Ishikawa (cell line): ENCODE data around the gene C17orf50.
A peak's percentile ranks its signal among the peaks of the same experiment; 100 is the strongest.

ENCODE experiments used
- CEBPB ChIP-seq: IDR thresholded peaks from 2 replicates; pipeline ENCODE4 v1.6.1; 2012
- CREB1 ChIP-seq: IDR thresholded peaks from 2 replicates; pipeline ENCODE4 v1.6.1; 2012; ENCODE audit warnings: low read depth
- EGR1 ChIP-seq: IDR thresholded peaks from 2 replicates; pipeline ENCODE4 v1.6.1; 2012
- EP300 ChIP-seq: IDR thresholded peaks from 2 replicates; pipeline ENCODE4 v1.6.1; 2012; ENCODE audit warnings: borderline replicate concordance
- FOXM1 ChIP-seq: IDR thresholded peaks from 2 replicates; pipeline ENCODE4 v1.6.1; 2012; ENCODE audit warnings: low read depth, borderline replicate concordance
- NFIC ChIP-seq: IDR thresholded peaks from 2 replicates; pipeline ENCODE4 v1.6.1; 2012
- RAD21 ChIP-seq: IDR thresholded peaks from 2 replicates; pipeline ENCODE4 v1.6.1; 2012; ENCODE audit warnings: low read depth
- TAF1 ChIP-seq: IDR thresholded peaks from 2 replicates; pipeline ENCODE4 v1.6.1; 2012; ENCODE audit warnings: low read depth, mild to moderate bottlenecking
- TCF12 ChIP-seq: IDR thresholded peaks from 2 replicates; pipeline ENCODE4 v1.6.1; 2012; ENCODE audit warnings: low read depth
- TEAD4 ChIP-seq: IDR thresholded peaks from 2 replicates; pipeline ENCODE4 v1.6.1; 2012
- YY1 ChIP-seq: IDR thresholded peaks from 2 replicates; pipeline ENCODE4 v1.6.1; 2012; ENCODE audit warnings: low read depth
- ZBTB7A ChIP-seq: IDR thresholded peaks from 2 replicates; pipeline ENCODE4 v1.6.1; 2012; ENCODE audit warnings: low read depth
- TF ChIP-seq, protein P1 (sequence below): IDR thresholded peaks from 2 replicates; pipeline ENCODE4 v1.6.1; 2012; ENCODE audit warnings: low read depth, mild to moderate bottlenecking
- TF ChIP-seq, protein P2 (sequence below): IDR thresholded peaks from 2 replicates; pipeline ENCODE4 v1.6.1; 2012
- TF ChIP-seq, protein P3 (sequence below): IDR thresholded peaks from 2 replicates; pipeline ENCODE4 v1.6.1; 2012

The C17orf50 gene

DNA sequence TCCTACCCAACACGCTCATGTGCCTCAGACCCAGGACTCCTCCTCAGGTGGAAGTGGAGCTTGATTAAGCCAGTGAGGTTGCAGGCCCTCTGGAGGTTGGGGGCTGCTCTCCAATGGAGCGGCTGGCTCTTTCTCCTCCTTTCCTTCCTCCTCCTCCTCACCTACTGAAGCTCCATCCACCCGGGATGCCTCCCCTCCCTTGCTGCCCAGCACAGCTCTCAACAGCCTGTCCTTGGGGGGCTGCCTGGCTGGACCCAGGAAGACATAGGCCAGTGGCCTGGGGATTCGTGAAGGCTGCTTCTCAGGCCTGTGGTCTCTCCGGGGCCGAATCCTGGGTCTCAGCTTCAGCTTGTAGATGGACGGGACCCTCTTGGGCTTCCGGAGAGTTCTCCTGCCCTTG is 15.9 kb upstream of the C17orf50 start:
- no peak for TF ChIP-seq TAF1
- TF ChIP-seq, protein P1, sequence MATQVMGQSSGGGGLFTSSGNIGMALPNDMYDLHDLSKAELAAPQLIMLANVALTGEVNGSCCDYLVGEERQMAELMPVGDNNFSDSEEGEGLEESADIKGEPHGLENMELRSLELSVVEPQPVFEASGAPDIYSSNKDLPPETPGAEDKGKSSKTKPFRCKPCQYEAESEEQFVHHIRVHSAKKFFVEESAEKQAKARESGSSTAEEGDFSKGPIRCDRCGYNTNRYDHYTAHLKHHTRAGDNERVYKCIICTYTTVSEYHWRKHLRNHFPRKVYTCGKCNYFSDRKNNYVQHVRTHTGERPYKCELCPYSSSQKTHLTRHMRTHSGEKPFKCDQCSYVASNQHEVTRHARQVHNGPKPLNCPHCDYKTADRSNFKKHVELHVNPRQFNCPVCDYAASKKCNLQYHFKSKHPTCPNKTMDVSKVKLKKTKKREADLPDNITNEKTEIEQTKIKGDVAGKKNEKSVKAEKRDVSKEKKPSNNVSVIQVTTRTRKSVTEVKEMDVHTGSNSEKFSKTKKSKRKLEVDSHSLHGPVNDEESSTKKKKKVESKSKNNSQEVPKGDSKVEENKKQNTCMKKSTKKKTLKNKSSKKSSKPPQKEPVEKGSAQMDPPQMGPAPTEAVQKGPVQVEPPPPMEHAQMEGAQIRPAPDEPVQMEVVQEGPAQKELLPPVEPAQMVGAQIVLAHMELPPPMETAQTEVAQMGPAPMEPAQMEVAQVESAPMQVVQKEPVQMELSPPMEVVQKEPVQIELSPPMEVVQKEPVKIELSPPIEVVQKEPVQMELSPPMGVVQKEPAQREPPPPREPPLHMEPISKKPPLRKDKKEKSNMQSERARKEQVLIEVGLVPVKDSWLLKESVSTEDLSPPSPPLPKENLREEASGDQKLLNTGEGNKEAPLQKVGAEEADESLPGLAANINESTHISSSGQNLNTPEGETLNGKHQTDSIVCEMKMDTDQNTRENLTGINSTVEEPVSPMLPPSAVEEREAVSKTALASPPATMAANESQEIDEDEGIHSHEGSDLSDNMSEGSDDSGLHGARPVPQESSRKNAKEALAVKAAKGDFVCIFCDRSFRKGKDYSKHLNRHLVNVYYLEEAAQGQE, result no peak; the same call in 1 of the 2 replicates

DNA sequence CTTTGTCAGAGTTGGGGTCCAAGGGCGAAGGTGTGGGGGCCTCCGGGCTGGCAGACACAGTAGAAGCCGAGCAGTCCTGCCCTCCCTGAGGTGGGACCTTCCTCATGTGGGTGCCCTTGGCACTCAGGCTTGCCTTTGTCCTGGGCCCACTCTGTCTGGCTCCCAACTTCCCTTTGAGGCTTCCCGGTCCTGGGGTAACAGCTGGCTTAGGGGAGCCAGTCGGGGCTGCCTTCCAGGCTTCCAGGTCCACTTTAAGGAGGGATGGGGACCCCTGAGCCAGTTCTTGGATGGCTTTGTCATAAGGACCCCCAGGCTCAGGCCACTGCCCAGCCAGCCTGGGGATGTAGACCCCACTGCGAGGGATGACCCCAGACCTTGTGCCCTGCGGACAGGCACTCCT is 15.4 kb upstream of the C17orf50 start:
- TF ChIP-seq, protein P2, sequence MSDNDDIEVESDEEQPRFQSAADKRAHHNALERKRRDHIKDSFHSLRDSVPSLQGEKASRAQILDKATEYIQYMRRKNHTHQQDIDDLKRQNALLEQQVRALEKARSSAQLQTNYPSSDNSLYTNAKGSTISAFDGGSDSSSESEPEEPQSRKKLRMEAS, result no peak
- TF ChIP-seq EGR1, result no peak
- TF ChIP-seq CREB1, result no peak
- TF ChIP-seq FOXM1, result no peak
- no peak for TF ChIP-seq TAF1
- no peak for TF ChIP-seq TEAD4

DNA sequence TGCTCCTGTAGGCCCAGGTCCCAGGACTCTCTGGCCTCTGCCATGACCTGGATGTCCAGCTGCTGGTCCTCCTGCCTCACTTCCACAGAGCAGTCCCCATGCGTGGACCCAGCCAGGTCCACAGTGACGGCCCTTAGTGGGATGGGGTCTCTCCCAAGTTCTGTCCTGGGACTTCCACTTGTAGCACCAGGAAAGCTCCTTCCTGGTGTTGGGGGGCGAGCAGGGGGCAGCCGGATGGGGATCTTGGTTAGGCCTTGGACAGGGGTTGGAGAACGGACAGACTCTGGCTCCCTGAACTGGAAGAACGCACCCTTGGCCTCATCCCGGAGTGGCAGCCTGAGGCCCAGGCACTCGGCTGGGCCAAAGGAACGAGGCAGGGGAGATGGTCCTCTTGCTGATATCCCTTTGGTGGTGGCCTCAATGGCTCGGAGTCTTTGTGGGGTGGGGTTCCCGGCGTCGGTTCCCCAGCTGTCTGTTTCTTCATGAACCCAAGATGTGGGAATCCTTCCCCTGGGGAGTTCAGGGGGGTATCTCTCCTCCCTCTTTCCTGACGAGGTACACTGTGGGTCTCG is 14.9 kb upstream of the C17orf50 start:
- TF ChIP-seq CREB1 (no peak), EGR1 (no peak), TAF1 (no peak), ZBTB7A (no peak), NFIC (no peak), TEAD4 (no peak), TCF12 (no peak), EP300 (no peak), CEBPB (no peak), YY1 (no peak), FOXM1 (no peak), RAD21 (no peak)
- TF ChIP-seq, protein P2, result no peak
- TF ChIP-seq, protein P3, sequence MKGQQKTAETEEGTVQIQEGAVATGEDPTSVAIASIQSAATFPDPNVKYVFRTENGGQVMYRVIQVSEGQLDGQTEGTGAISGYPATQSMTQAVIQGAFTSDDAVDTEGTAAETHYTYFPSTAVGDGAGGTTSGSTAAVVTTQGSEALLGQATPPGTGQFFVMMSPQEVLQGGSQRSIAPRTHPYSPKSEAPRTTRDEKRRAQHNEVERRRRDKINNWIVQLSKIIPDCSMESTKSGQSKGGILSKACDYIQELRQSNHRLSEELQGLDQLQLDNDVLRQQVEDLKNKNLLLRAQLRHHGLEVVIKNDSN, result no peak
- TF ChIP-seq, protein P1, result no peak

DNA sequence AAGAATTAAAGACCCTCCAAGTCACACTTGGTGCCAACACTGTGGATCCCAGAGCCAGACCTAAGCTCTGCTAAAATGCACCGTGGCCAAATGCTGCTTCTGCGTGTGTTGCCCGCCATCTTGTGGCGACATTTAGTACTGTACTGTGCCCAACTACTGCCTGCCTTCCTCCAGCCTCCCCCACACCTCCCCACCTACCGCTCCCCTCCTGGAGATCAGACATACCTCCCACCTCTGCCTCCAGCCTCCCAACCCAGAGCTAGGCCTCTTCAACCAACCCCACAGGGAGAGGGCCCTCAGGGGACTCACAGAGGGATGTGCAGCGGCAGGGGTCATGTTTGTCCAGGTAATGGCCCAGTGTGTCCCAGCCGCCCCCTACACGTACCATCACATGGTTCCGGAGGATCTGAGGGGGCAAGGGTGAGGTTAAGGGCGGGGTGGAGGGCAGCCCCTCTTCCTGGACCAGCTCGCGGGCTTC is 13.1 kb upstream of the C17orf50 start:
- peak; percentile 98 for TF ChIP-seq RAD21
- TF ChIP-seq NFIC, result no peak
- no peak for TF ChIP-seq ZBTB7A
- no peak for TF ChIP-seq TEAD4

DNA sequence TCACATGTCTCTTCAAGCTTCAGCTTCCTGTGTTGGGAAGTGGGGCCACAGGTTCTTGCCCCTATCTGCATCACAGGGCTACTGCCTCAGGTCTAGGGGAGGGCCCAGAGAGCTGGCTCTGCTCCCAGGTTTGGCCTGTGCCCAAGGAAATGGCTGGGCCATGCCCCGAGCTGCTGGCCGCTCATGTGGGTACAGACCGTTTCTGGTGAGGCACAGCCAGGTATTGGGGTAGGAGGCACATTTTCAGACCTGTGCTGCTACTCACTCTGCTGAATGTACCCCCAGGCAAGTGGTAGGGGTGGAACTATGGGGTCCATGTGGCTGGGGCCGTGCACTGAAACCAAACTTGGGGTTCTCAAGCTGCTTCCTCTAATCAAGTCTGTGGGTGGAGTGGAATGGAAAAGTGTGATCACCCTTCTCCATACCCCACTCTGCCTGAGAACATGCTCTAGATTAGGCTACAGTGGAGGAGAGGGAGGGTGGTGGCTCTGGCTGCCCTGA is 12.3 kb upstream of the C17orf50 start:
- TF ChIP-seq, protein P3, result 0 out of 2 replicates have a peak, but pooled peaks have one; percentile 14
- peak; percentile 44; the same call in 1 of the 2 replicates for TF ChIP-seq NFIC
- no peak for TF ChIP-seq RAD21

DNA sequence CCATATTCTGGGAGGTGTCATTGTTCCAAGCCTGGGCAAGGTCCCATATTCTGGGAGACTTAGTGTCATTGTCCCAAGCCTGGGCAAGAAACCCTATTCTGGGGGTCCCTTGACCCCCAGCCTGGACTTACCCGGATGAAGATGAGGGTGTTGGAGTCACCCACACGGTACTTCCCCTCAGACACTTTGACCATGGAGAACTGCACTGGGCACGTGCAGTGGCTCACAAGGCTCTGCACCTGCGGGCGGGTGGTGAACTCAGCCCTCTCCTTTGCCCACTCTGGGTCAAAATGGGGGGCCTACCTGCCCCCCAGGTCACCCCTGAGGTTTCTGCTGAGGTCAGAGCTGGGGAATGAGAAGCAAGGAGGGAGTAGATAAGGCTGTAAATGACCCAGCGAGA is 11.7 kb upstream of the C17orf50 start:
- TF ChIP-seq, protein P3, result no peak
- no peak for TF ChIP-seq TCF12
- no peak for TF ChIP-seq EGR1
- TF ChIP-seq RAD21, result no peak
- TF ChIP-seq, protein P2, result no peak
- TF ChIP-seq TAF1, result no peak
- TF ChIP-seq CEBPB, result no peak
- no peak for TF ChIP-seq ZBTB7A
- no peak for TF ChIP-seq YY1
- no peak for TF ChIP-seq TEAD4
- TF ChIP-seq FOXM1, result no peak
- TF ChIP-seq, protein P1, result no peak
- no peak for TF ChIP-seq CREB1
- TF ChIP-seq NFIC, result no peak
- TF ChIP-seq EP300, result no peak
